AG09319 (cell line): Measurements from ENCODE around the gene PCNX3.
"Not testable (repeated sequence)": the region's sequence is repeated elsewhere in the genome, so short reads cannot be mapped to it uniquely, and the experiment has no call there.

Experiments used
- DNase-seq: peaks from one replicate; pipeline ENCODE4 v3.0.0-alpha.2; 2010; ENCODE audit warnings: low read depth; ENCODE audit errors: extremely low read depth
- TF ChIP-seq, protein P1 (sequence below): IDR thresholded peaks from 2 replicates; pipeline ENCODE4 v1.5.1; 2011; ENCODE audit warnings: low read depth, mild to moderate bottlenecking, inconsistent platforms, low read length, moderate library complexity

The PCNX3 gene

GRCh38 chr11:65634440-65634839 lies 18.9 kb downstream of the PCNX3 start:
- TF ChIP-seq, protein P1, sequence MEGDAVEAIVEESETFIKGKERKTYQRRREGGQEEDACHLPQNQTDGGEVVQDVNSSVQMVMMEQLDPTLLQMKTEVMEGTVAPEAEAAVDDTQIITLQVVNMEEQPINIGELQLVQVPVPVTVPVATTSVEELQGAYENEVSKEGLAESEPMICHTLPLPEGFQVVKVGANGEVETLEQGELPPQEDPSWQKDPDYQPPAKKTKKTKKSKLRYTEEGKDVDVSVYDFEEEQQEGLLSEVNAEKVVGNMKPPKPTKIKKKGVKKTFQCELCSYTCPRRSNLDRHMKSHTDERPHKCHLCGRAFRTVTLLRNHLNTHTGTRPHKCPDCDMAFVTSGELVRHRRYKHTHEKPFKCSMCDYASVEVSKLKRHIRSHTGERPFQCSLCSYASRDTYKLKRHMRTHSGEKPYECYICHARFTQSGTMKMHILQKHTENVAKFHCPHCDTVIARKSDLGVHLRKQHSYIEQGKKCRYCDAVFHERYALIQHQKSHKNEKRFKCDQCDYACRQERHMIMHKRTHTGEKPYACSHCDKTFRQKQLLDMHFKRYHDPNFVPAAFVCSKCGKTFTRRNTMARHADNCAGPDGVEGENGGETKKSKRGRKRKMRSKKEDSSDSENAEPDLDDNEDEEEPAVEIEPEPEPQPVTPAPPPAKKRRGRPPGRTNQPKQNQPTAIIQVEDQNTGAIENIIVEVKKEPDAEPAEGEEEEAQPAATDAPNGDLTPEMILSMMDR = no peak
- DNase-seq = no peak

GRCh38 chr11:65634905-65635731 lies 19.5 kb downstream of the PCNX3 start:
- DNase-seq = no peak
- TF ChIP-seq, protein P1 = no peak

GRCh38 chr11:65636108-65637031 lies 20.8 kb downstream of the PCNX3 start:
- no peak for DNase-seq
- TF ChIP-seq, protein P1 = no peak

DNA sequence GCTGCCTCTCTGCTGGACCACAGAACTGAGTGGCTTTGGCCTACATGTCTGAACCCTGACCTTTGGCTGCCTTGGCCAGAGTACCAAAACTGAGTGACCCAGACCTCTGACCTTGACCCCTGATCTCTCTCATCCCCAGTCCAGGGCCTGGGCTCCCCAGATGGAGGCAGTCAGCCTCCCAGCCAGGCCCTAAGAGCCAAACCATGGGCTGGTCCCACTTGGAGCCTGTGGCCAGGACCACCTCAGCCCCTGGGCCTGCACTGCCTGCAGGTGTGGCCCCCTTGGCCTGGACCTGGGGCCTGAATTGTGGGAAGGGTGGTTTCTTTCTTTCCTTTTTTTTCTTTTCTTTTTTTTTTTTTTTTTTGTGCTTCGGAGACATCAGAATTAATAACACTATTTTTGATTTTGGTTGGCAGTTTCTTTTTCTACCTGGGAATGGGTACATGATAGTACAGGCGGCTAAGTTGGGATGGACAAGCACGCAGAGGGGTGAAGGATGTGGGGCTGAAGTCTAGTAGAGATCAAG lies 21.5 kb downstream of the PCNX3 start:
- no peak for DNase-seq
- TF ChIP-seq, protein P1 = no peak

DNA sequence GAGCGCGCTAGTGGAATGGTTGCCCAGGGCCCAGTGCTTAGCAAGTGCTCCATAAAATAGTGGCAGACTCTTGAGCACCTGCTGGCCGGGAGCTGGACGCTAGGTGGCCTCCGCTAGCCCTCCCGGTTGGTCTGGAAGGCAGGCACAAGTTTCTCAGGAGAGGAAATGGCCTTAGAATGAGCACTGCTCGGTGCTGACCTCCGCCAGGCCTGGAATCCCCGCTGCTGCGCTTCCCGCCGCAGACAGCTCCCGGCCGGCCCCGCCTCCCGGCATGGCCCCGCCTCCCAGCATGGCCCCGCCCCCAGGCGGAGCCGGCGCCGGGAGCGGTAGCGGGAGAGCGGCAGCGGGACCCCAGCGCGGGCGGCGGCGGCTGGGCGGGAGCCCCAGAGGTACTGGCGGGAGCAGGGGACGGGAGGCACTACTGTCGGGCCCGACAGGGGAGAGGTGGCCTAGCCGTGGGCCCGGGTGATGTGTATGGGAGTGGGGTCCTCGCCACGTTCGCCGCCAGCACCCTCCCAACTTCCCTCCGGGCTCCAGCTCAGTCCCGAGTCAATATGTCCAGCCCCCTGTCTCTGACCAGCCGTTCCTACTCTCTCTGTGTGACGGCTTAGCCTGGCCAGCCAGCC lies 22.3 kb downstream of the PCNX3 start, which contains the start of gene SIPA1:
TSS of gene SIPA1 (plus strand) at position 308 of the 626 bp plus-strand sequence. CDS start 2,821 bp downstream, outside the sequence.
- TF ChIP-seq, protein P1 = peak; percentile 37
- peak; percentile 46 for DNase-seq

DNA sequence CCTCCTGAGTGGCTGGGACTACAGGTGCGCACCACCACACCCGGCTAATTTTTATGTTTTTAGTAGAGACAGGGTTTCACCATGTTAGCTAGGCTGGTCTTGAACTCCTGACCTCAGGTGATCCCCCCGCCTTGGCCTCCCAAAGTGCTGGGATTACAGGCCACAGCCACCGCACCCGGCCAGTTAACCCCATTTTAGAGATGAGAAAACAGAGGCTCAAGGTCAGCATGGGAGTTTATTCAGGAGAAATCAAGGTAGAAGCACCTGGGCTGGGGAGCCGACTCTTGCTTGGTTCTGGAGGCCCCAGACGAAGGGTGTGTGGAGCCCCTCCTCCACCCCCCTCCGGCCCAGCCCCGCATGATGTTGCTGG lies 23.6 kb downstream of the PCNX3 start:
- not testable (repeated sequence) for DNase-seq

DNA sequence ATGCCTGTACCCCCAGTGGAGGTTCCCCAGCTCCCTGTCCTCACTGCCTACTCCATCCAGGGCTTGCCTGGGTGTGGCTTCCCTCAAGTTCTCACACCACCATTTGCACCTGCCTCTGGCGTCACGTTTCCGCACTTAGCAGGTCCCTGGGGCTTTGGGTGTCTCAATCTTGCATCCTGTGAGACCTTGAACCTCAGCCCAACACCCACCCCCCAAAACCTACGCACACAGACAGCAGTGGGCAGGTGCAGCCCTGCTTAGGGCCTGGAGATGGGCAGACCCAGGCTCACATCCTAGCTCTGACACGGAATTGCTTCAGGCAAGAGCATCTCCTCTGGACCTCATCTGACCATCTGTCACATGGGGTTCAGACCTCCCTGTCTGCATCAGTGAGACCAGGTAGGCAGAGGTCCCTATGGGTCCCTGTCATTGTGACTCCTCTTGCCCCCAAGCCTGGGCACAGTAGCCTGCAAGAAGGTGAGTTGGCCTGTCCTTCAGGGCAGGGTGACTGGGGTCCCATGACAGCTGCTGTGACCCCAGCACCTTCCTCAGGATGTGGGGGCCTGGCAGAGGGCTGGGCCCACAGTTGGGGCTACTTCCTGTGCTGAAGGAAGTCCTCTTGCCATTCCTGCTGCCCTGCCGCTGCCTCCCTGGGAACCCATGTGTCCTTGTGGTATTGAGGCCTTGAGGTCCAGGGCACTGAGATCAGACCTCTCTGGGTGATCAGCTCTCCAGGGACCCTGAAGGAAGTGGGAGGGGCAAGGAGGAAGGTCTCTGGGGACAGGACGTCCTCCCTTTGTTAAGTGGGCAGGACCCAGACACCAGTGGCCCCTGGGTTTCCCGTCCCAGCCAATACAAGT lies 24.3 kb downstream of the PCNX3 start:
- TF ChIP-seq, protein P1 = no peak
- no peak for DNase-seq
